Esophagus muscularis mucosa (tissue), 4 donors: ENCODE measurements around the gene ANKRD12.

Source experiments
- CTCF ChIP-seq, 3 experiments: fragments of 200-600 bp in 2 of 3; fragments of 450-650 bp in 1 of 3; sonication (generic) in 2 of 3; IDR thresholded peaks; one replicate each; pipeline ENCODE4 v1.5.1; 2017 to 2019; ENCODE audit warnings: antibody characterized with exemption in 3 of 3, mild to moderate bottlenecking in 2 of 3, moderate library complexity in 1 of 3
- EP300 ChIP-seq: sonication (generic); formaldehyde crosslinking; IDR thresholded peaks from one replicate; pipeline ENCODE4 v1.6.1; 2017; ENCODE audit warnings: antibody characterized with exemption
- POLR2A ChIP-seq: fragments of 450-650 bp; IDR thresholded peaks from one replicate; pipeline ENCODE4 v1.6.1; 2017; ENCODE audit warnings: antibody characterized with exemption, moderate library complexity, mild to moderate bottlenecking, low read depth

DNA sequence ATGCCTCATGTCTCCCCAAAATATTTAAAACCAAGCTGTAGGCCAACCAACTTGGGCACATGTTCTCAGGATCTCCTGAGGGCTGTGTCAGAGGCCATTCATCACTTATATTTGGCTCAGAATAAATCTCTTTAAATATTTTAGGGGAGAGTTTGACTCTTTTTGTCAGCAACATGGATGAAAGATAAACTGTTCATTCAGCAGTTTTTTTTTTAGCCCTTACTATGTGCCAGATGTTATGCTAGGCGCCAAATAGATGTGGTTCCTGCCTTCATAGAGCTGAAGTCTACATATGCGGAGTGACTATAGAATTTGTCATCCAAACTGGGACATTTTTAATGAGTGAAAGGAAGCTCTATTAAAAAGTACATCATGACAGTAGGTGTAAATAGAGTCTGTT is 155.5 kb downstream of the ANKRD12 start:
- TF ChIP-seq CTCF (IDR thresholded peaks at IDR 0.05) (no peak), POLR2A (no peak), EP300 (no peak)
